Measurements from ENCODE around the gene PCDH8.

Gene PCDH8

GRCh38 chr13:52848455-52849195, at the start of gene PCDH8:
TSS of gene PCDH8 (minus strand) at chr13:52848640. CDS start at chr13:52848436, 204 bp downstream.
- DNase-seq = peak; percentile 65 to 76

GRCh38 chr13:52896827-52897659, 48.6 kb upstream of the PCDH8 start:
- no peak for DNase-seq

GRCh38 chr13:52894413-52894812, 46.0 kb upstream of the PCDH8 start:
- no peak for DNase-seq

GRCh38 chr13:52892925-52893324, 44.5 kb upstream of the PCDH8 start:
- DNase-seq = no peak

- no peak for DNase-seq
Observed at GRCh38 chr13:52891706-52892105, 43.3 kb upstream of the PCDH8 start.

- no peak for DNase-seq
Observed at GRCh38 chr13:52887165-52887564, 38.7 kb upstream of the PCDH8 start.

- no peak for DNase-seq
Observed at GRCh38 chr13:52885141-52885540, 36.7 kb upstream of the PCDH8 start.

- DNase-seq = no peak
Observed at GRCh38 chr13:52884429-52885010, 36.1 kb upstream of the PCDH8 start.

- no peak for DNase-seq
Observed at GRCh38 chr13:52882785-52883184, 34.3 kb upstream of the PCDH8 start.

GRCh38 chr13:52879950-52880741, 31.7 kb upstream of the PCDH8 start:
- DNase-seq = peak in 1 of 2 experiments; percentile 58

- no peak for DNase-seq
Observed at GRCh38 chr13:52878831-52879230, 30.4 kb upstream of the PCDH8 start.

- no peak for DNase-seq
Observed at GRCh38 chr13:52870143-52870542, 21.7 kb upstream of the PCDH8 start.

GRCh38 chr13:52869621-52870020, 21.2 kb upstream of the PCDH8 start:
- DNase-seq = no peak

- no peak for DNase-seq
Observed at GRCh38 chr13:52869050-52869449, 20.6 kb upstream of the PCDH8 start.

- no peak for DNase-seq
Observed at GRCh38 chr13:52868190-52868589, 19.8 kb upstream of the PCDH8 start.

- no peak for DNase-seq
Observed at GRCh38 chr13:52864941-52865340, 16.5 kb upstream of the PCDH8 start.

GRCh38 chr13:52862358-52863206, 14.1 kb upstream of the PCDH8 start:
- peak in 1 of 2 experiments; percentile 30 for DNase-seq

GRCh38 chr13:52852444-52852843, 4.0 kb upstream of the PCDH8 start:
- DNase-seq = no peak

- peak in 1 of 2 experiments; percentile 38 for DNase-seq
Observed at GRCh38 chr13:52851137-52851962, 2.9 kb upstream of the PCDH8 start.

GRCh38 chr13:52850396-52851136, 2.1 kb upstream of the PCDH8 start:
- DNase-seq = peak; percentile 22 to 62

Data from NCI-H1930 (cell line).